NCI-H345 treated with DMSO at 0.1 percent for 48 hours (cell line): Measurements from ENCODE around the gene SDK1.
"Not testable (repeated sequence)": the region's sequence is repeated elsewhere in the genome, so short reads cannot be mapped to it uniquely, and the experiment has no call there.

Source experiments
- DNase-seq: peaks from one replicate; lab custom pipeline; 2025; ENCODE audit not compliant: unreplicated experiment; lab: John Stamatoyannopoulos, UW

Gene SDK1

DNA sequence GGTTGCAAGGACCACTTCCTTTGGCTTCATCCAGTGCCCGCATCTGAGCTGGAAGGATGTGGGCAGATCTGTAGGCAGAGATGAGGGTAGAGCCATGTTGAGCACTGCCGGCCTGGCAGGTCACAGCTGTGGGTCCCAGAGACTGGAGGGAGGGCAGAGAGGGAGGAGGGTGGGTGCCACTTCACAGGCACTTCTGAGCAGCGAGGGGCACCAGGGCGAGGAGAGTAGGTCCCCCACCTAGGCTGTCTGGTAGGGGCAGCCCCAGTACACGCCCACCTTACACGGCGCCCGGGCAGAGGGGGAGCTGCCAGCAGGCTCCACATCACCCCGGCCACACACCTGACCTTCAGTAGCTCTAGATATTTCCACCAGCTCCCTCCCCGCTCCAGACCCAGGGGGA is 908.1 kb downstream of the SDK1 start:
- no peak for DNase-seq

DNA sequence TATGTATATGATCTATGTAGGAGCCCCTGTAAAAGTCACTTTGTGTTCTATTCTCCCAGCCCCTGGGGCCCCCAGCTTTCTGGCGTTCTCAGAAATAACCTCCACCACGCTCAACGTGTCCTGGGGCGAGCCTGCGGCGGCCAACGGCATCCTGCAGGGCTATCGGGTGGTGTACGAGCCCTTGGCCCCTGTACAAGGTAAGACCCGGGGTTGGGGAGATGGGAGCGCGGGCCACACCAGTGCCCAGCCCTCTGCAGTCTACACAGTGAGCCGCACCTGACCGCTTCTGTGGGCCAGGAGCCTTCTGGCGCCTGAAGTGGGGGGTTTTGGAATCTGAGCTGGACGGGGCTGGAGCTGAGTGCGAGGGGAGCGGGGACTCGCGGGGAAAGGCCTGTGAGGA is 908.9 kb downstream of the SDK1 start:
- DNase-seq = no peak

DNA sequence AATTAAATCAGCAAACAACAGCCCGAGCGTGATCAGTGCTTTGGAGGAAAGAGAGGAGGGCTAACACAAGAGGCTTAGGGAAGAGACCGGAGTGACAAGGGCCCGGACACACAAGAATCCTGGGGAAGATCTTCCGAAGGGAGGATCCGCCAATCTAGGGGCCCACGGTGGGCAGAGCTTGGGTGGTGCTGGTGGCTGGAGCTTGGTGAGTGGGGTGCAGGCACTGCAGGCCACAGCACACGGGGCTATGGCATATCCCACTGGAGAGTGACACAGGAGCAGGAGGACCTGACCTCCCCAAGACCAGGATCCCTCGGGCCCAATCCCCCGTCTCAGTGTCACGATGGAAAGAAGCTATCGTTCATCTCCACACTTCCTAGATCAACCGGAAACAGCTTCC is 909.8 kb downstream of the SDK1 start:
- no peak for DNase-seq

DNA sequence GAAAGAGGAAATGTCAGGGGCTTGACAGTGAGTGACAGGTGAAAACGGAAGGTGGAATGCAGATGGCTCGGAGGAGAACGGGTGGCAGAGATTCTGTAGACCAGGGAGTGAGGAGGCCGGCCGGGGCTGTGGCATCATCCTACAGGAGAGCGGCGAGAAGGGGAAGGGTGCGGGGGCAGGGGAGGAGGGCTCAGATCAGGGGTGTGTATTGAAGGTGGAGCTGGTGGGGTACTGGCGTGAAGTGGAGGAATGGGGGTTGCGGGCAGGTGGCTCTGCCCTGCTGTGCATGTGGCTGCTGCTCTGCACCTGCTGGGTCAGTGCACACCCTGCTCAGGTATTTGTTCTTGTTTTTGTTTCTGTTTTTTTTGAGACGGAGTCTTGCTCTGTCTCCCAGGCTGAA is 910.2 kb downstream of the SDK1 start:
- no peak for DNase-seq

DNA sequence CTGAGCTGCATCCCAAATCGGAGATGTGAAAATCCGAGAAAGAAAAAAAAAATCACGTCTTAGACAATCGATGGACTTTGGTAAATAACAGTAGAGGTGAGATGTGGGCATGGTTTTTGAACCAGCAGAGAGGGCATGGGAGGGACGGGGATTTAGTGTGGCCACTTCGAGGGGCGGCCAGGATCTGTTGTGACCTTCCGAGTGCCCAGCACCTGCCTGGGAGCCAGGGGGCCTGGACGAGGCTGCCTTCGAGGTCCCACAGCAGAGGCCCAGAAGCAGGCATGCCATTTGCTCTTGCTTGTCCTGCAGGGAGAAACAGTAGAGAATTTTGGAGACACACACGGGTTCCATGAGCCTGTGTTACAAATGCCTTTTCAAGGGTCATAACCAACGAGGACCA is 911.3 kb downstream of the SDK1 start:
- DNase-seq = no peak

DNA sequence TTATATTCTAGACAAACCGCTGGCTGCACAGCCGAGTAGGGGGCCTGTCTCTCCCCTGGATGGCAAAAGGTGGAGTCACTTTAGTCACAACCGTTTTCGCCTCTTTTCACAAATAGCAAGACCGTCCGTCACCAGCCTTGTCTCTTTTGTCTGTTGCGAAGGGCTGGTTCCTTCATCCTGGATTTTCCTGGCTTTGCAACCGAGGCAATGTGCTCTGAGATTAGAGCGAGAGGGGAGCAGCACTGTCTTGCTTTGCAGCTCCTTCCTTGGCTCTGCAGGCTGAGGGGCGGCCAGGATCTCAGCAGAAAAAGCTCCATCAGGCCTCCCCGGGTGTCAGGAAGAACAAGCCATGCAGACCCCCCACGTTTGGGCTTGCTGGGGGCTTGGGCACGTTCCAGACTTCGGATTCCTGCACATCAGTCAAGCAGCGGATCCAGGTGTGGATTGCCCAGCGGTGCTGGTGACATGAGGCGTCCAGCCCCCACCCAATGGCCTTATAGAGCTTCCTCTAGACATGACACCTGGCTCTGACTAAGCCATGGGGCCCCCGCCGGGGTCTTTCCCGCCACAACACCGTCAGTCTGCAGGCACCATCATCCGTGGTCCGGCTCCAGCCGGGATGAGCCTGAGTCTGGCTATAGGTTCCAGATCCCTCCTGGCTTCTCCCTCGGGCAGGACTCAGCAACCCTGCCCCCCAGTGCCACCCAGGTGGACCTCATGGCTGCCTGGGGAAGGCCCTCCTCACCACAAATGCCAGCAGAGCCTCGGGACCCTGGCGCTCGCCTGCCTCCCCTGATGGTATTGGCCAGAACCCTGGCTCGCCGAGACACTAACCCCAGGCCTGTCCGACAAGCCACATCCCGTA is 913.5 kb downstream of the SDK1 start:
- no peak for DNase-seq

DNA sequence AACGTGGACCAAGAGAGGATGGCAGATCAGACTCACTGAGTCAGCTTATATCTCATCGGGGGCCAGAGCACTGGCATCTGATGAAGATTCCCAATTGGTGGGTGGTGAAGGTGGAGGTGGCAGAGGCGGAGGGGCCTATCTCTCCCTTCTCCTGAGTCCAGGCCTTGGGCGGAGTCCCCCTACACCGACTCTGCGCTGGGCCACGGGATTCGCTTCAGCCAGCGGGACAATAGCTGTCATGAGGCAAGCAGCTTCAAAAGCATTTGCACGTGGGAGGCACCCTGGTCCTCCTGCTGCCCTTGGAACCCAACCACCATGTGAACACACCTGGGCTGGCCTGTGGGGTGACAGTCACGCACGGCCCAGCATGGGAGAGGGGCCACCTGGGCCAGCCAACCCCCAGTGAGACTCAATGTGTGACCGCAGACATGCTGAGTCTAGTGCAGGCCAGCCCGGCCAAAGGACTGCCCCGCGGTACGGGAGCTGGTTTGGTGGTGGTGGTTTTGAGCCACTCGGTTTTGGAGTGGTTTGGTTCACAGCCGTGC is 914.2 kb downstream of the SDK1 start:
- DNase-seq = no peak

DNA sequence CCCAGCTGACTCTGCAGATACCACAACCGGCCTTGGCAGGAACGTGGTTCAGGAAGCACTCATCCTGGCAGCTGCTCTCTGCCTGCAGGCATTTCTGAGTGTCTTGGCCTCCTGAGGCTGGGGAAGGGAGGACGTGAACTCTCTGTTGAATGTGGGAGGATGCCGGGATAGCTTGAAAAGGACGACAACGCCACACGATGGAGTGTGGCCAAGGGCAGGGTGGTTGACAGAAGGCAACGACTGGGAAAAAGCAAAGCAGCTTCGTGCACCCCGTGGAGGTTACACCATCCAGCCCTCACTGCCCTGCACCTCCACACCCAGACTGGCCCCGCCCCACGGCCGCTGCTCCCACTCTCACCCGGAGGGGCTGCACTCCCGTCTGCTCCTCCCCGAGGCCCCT is 915.0 kb downstream of the SDK1 start:
- no peak for DNase-seq

DNA sequence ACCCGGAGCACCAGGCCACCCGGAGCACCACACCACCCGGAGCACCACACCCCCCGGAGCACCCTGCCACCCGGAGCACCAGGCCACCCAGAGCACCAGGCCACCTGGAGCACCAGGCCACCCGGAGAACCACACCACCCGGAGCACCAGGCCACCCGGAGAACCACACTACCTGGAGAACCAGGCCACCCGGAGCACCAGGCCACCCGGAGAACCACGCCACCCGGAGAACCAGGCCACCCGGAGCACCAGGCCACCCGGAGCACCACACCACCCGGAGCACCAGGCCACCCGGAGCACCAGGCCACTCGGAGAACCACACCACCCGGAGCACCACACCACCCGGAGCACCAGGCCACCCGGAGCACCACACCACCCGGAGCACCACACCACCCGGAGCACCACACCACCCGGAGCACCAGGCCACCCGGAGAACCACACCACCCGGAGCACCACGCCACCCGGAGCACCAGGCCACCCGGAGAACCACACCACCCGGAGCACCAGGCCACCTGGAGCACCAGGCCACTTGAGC is 916.1 kb downstream of the SDK1 start:
- DNase-seq = not testable (repeated sequence)

DNA sequence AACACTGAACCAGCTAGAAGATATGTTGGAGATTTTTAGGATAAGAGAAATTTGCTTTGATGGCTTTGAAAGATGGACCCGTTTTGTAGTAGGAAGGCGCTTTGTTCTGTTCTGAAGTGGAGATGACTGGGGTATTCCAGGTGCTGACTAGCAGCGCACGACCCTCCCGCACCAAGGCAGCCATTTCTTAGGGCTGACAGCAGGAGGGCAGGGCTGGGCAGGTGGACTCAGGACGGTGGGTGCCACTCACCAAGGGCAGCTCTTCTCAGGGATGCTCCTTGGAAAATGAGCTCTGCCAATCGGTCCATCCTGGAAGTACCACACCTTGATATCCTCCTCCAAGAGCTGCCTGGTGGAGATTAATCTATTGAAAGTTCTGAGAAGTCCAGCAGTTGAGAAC is 917.4 kb downstream of the SDK1 start:
- no peak for DNase-seq

DNA sequence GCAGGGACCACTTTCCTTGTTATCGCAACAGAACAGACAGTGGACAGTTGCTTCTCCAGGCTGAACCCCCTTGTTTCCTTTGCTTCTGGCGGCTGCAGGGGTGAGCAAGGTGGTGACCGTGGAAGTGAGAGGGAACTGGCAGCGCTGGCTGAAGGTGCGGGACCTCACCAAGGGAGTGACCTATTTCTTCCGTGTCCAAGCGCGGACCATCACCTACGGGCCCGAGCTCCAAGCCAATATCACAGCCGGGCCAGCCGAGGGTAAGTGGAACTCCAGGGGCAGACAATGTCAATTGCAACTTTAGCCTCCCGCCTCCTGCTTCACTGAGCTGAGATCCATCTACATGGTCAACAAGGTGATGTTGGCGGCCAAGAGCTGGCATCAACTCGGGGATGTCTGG is 919.0 kb downstream of the SDK1 start:
- no peak for DNase-seq

DNA sequence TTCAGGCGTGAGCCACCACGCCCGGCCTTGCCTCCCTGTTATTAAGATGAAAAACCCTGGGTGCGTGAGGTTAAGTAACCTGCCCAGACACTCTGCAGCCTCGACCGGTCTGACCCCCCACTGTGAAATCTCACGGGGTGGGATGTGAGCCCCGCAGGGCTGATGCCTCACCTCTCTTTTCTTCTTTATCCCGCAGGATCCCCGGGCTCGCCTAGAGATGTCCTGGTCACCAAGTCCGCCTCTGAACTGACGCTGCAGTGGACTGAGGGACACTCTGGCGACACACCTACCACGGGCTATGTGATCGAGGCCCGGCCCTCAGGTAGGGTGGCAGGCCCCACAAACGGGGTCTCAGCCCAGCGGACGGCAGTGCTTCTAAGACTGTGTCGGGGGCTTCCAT is 920.0 kb downstream of the SDK1 start:
- no peak for DNase-seq

DNA sequence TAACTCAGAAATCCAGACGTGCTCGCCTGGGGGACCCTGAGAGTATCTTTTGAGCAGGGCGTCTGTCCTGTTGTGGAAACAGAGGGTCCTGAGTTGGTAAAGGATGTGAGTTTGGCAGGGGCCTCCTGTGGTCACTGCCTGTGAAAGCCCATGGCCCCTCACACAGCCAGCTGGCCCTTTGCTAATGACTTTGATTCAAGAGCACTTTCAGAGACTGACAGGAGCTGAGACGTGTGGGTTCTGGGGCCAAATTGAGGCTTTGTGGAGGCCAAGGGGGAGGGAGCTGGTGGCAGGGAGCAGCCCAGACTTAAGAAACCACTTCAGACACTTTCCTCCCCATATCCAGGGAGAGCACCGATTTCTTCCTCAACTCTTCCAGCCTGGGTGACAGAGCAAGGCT is 921.6 kb downstream of the SDK1 start:
- DNase-seq = no peak

DNA sequence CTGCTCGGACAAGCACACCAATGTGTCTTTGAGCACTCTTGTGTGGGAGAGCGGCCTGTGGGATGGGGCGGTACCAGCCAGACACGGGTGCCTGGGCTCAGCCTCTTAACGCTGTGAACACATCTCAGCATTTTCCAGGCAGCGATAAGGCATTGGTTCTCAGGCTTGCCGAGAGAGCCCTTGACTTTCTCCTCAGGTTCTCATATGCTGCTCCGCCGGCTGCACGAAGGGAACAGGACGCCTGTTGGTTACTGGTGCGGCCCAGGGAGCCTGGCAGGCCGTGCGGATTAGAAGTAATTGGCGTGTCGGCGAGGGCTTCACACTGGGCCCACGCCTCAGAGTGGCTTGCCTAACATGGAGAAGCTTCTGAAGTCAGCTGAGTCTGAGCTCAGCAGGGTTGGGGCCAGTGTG is 924.3 kb downstream of the SDK1 start:
- DNase-seq = no peak

DNA sequence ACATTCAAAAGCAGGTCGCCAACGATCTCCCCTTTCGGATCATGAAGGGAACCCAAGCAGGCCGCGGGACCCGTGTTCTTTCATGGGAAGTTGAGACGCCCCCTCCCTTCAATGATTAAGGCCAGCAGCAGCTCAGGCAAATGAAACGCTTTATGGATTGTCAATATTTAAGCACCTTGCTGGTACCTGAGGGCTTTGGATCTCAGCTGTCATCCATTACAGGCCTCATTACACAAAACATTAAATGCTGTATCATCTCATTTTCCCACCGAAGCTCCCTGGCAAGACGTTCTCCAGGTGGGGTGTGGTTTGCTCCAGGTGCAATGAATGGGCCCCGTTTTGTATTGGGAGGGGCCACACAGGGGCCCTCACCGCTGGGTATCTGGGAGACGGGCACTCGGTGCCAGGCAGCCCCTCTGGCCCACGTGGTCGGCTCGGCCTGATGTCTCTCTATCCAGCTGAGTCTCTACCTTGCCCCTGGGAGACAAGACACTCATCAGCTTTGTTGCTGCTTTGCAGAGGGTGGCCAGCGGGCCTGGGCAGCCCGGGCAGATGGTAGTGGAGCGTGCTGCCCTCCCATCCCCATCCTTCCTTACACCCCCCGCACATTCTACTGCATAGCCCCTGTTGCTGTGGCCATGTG is 925.0 kb downstream of the SDK1 start:
- no peak for DNase-seq

DNA sequence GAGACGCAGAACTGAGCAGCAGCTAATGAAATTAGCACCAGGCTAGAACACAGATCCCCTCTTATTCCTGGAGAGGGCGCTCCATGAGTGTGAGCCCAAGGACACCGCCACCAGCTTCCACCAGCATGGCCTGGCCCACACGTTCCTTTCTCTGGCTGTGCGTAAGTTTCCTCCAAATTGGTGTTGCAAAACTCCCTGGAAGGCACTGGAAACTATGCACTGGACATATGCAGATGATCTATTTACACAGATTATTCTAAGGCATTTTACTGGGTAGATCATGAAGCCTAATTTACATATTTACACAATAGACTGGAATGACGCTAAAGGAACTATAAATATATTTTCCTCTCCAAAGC is 925.5 kb downstream of the SDK1 start:
- DNase-seq = no peak

DNA sequence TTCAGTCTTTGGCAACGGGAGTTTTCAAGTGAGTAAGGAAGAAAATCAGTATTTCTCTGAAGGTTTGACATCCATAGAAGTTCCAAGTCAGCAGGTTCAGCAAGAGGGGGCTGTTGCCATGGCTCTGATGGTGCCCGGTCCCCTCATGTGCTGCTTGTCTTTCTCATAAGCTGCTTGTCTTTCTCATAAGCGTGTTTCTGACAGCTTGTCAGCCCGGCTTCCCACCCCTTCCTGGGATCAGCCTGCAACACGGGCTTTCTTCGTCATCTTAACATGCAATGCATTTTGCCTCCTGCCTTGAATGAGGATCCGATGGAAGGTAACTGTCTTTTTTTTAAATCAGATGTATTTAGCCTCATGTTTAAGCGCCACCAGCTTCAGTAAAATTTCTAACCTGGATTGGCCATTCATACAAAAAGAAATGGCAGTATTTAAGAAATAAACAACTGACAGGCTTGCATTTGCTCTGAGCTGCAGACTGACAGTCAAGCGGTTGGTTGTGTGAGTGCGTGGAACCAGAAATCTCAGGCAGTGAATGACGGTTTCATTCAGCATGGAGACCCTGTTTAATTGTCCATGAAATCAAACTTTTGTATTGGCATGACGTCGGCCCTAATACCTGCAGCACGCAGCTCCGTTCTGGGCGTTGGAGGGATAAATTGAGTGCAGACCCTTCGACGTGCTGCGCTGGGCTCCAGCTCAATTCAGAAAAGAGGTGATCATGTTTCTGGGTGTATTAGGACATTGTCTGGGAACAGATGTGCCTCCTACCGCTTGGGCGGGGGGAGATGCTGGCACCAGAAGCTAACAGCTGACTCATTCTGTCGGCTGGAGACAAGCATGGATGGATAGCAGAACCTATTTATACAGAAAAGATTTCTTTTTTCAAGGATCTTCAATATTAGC is 926.3 kb downstream of the SDK1 start:
- DNase-seq = peak; percentile 27

DNA sequence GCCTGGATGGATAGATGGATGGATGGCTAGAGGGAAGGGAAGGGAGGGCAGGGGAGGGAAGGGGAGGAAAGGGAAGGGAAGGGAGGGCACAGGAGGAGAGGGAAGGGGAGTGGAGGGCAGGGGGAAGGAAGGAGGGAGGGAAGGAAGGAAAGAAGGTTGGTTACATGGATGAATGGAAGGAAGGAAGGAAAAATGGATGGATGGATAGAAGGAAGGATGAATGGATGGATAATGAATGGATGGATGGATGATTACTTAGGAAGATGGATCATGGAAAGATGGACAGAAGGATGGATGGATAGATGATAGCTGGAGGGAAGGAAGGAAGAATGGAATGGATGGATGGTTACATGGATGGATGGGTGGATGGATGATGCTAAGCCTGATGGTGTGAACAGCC is 929.3 kb downstream of the SDK1 start:
- no peak for DNase-seq

DNA sequence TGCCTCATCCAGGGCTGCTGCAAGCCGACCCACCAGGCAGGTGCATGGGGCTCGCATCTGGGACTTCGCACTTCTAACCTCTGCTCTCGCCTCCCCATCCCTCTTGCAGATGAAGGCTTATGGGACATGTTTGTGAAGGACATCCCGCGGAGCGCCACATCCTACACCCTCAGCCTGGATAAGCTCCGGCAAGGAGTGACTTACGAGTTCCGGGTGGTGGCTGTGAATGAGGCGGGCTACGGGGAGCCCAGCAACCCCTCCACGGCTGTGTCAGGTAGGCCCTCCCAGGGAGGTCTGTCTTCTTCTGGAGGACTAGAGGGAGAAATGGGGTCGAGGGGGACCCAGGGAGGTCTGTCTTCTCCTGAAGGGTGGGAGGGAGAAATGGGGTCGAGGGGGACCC is 932.1 kb downstream of the SDK1 start:
- no peak for DNase-seq

DNA sequence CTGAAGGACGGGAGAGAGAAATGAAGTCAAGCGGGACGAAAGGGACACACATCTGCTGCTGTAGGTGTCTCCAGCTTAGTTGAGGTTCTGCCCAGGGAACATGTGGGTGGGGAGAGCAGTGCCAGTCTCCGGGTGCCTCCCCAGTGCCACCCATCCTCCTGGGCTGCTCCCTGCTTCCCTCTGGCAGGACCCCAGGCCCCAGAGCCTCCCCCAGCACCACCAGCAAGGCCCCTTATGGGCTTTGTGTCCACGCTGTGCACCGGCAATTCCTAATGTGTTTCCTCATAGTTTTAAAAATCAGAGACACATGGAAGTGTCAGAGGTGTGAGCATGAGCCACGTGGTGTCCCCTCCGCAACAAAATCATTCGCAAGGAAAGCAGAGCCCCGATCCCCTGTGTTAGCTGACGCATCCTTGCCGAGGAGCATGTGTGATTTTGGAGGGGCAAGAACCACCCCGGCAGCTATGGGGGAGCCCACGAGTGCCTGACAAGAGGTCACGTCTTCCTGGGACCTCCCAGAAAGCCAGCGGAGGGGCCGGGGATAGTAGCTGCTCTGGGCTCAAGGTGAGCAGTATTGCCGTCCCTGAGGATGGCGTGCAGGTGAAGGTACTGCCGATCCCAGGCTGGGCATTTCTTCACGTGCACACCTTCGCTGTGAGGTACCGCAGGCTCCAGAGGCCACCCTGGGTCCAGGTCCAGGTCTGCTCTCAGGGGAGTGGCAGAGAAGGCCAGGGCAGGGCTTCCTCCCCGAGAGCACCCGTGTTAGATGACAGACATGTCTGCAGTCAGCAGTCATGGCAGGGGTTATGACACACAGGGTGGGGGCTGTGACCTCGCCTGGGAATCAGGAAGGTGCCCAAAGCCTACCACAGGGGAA is 932.8 kb downstream of the SDK1 start:
- DNase-seq = no peak
